ENCODE results near the gene NR4A3. TPM values are rescaled to one million over a fixed set of nuclear protein-coding genes. Genes with fewer than 3 reads are reported as not detected.

NR4A3 gene
- total and polyA plus RNA-seq, 9 of the 15 experiments (the other 6 are each of a cell fraction or from before 2014, with no cell fraction given): 0.04 to 0.07 TPM; not detected in 7

- H2AFZ ChIP-seq (ENCODE audit: low read depth, low read length): no peak overlapping the region
- ATAC-seq (no peak), DNase-seq (ENCODE audit: extremely low read depth in 1 of 4, low spot score in 3 of 4) (no peak), FAIRE-seq (no peak)
- BruUV-seq (replicated peaks): no TSS peak
- intact Hi-C loops (cut with micrococcal nuclease) (no loop called here), in situ Hi-C loops (cut with MboI) (no loop called here)
- WGBS (ENCODE audit: insufficient coverage, low coverage, missing lambda C conversion rate): 3% methylated on average over 4 of the region's 4 CpGs
- POLR2A ChIA-PET: interaction anchor here (0.7 kb wide), 1 partner anchor 245 kb away, joined by 3 read pairs; no protein-coding TSS in a partner anchor
- H3K9me3 ChIP-seq (replicated peaks; ENCODE audit: control insufficient read depth, insufficient read depth, low read depth, low read length): no peaks in the 10 kb centered on the region
- no peak overlapping the region for H3K4me3 ChIP-seq
- H3K4me2 ChIP-seq (ENCODE audit: insufficient read depth, low read length): no peak overlapping the region
- no peaks in the 10 kb centered on the region for H4K20me1 ChIP-seq (replicated peaks; ENCODE audit: control insufficient read depth, insufficient read depth, low read length)
- H3K36me3 ChIP-seq (ENCODE audit: control insufficient read depth, insufficient read depth, low read length): no peaks in the 10 kb centered on the region
- H3K9ac ChIP-seq (ENCODE audit: insufficient read depth in 1 of 2, low read depth in 2 of 2, low read length in 2 of 2): no peak overlapping the region
- no peaks in the 10 kb centered on the region for H3K9me1 ChIP-seq (ENCODE audit: control insufficient read depth, insufficient read depth, low read length)
- H3K79me2 ChIP-seq (ENCODE audit: control insufficient read depth, insufficient read depth, low read length): no peaks in the 10 kb centered on the region
- CTCF ChIA-PET (ENCODE audit: low intra/inter-chr PET ratio): no interaction called here
- peaks cover 3 to 24% of the 10 kb centered on the region in 2 experiments; a peak in 4 of 5 replicates for H3K27me3 ChIP-seq (ENCODE audit: control insufficient read depth in 2 of 2, insufficient read depth in 2 of 2, low read length in 2 of 2)
- H3K4me1 ChIP-seq (replicated peaks in 1 of 2; ENCODE audit: control insufficient read depth in 2 of 2, insufficient read depth in 2 of 2, low read length in 2 of 2): no peaks in the 10 kb centered on the region
- TF ChIP-seq, protein P1, sequence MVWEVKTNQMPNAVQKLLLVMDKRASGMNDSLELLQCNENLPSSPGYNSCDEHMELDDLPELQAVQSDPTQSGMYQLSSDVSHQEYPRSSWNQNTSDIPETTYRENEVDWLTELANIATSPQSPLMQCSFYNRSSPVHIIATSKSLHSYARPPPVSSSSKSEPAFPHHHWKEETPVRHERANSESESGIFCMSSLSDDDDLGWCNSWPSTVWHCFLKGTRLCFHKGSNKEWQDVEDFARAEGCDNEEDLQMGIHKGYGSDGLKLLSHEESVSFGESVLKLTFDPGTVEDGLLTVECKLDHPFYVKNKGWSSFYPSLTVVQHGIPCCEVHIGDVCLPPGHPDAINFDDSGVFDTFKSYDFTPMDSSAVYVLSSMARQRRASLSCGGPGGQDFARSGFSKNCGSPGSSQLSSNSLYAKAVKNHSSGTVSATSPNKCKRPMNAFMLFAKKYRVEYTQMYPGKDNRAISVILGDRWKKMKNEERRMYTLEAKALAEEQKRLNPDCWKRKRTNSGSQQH (CRISPR knock-in tag; IDR thresholded peaks at IDR 0.05): no peak
- TF ChIP-seq FOXA3 (CRISPR knock-in tag; conservative IDR thresholded peaks at IDR 0.05 in 1 of 2, IDR thresholded peaks at IDR 0.05 in 1 of 2) (no peak), HDAC3 (IDR thresholded peaks at IDR 0.05; ENCODE audit: borderline replicate concordance, partially characterized antibody) (no peak), GATAD2B (IDR thresholded peaks at IDR 0.05; ENCODE audit: borderline replicate concordance) (no peak), RCOR1 (IDR thresholded peaks at IDR 0.05; ENCODE audit: borderline replicate concordance in 1 of 2, low read depth in 2 of 2, low read length in 2 of 2) (no peak), TEAD4 (IDR thresholded peaks at IDR 0.05; ENCODE audit: low read length) (no peak), TEAD4 (CRISPR knock-in tag; IDR thresholded peaks at IDR 0.05; ENCODE audit: borderline replicate concordance) (no peak)
- TF ChIP-seq, protein P2, sequence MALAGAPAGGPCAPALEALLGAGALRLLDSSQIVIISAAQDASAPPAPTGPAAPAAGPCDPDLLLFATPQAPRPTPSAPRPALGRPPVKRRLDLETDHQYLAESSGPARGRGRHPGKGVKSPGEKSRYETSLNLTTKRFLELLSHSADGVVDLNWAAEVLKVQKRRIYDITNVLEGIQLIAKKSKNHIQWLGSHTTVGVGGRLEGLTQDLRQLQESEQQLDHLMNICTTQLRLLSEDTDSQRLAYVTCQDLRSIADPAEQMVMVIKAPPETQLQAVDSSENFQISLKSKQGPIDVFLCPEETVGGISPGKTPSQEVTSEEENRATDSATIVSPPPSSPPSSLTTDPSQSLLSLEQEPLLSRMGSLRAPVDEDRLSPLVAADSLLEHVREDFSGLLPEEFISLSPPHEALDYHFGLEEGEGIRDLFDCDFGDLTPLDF (CRISPR knock-in tag; IDR thresholded peaks at IDR 0.05): no peak
- TF ChIP-seq, protein P3, sequence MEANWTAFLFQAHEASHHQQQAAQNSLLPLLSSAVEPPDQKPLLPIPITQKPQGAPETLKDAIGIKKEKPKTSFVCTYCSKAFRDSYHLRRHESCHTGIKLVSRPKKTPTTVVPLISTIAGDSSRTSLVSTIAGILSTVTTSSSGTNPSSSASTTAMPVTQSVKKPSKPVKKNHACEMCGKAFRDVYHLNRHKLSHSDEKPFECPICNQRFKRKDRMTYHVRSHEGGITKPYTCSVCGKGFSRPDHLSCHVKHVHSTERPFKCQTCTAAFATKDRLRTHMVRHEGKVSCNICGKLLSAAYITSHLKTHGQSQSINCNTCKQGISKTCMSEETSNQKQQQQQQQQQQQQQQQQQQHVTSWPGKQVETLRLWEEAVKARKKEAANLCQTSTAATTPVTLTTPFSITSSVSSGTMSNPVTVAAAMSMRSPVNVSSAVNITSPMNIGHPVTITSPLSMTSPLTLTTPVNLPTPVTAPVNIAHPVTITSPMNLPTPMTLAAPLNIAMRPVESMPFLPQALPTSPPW (CRISPR knock-in tag; IDR thresholded peaks at IDR 0.05): no peak
- no peak overlapping the region for H3K27ac ChIP-seq (ENCODE audit: extremely low read depth, low read depth, low read length)
These were observed 23.4 kb downstream of the NR4A3 start for GRCh38 chr9:99845063-99845462.
